Ovary (tissue), 9 donors: Measurements from ENCODE around the gene NIM1K. TPM values are rescaled to one million over a fixed set of nuclear protein-coding genes. Genes with fewer than 3 reads are reported as not detected.

Experiments
- DNase-seq, 5 donors: peaks; one replicate each; pipeline ENCODE4 v3.0.0-alpha.2; 2019 to 2020
- H3K27ac ChIP-seq, 2 donors: fragments of 200-600 bp; one replicate each; pipeline versions ENCODE4 v1.5.1 to v1.8.0; 2019 to 2022
- H3K27me3 ChIP-seq: fragments of 200-600 bp; one replicate; pipeline ENCODE4 v1.8.0; 2022
- H3K36me3 ChIP-seq: fragments of 200-600 bp; sonication (generic); one replicate; pipeline ENCODE4 v1.5.1; 2019
- H3K4me1 ChIP-seq: one replicate; pipeline ENCODE4 v1.8.1; 2013; ENCODE audit warnings: mild to moderate bottlenecking, moderate library complexity; ENCODE audit not compliant: insufficient read depth
- H3K4me3 ChIP-seq: fragments of 200-600 bp; sonication (generic); one replicate; pipeline ENCODE4 v1.5.1; 2017
- H3K9me3 ChIP-seq, 2 donors: fragments of 200-600 bp in 1 of 2; sonication (generic) in 1 of 2; one replicate each; pipeline versions ENCODE4 v1.5.1 to v1.8.1; 2013 to 2019; ENCODE audit warnings: mild to moderate bottlenecking in 1 of 2, moderate library complexity in 1 of 2
- CTCF ChIP-seq, 3 donors: fragments of 450-650 bp in 2 of 3; fragments of 200-600 bp in 1 of 3; IDR thresholded peaks; one replicate each; pipeline versions ENCODE4 v1.5.1 to v1.8.0; 2016 to 2022; ENCODE audit warnings: antibody characterized with exemption in 3 of 3, mild to moderate bottlenecking in 1 of 3
- EP300 ChIP-seq: sonication (generic); formaldehyde crosslinking; IDR thresholded peaks from one replicate; pipeline ENCODE4 v1.6.1; 2017; ENCODE audit warnings: antibody characterized with exemption
- POLR2A ChIP-seq: fragments of 450-650 bp; IDR thresholded peaks from one replicate; pipeline ENCODE4 v1.6.1; 2017; ENCODE audit warnings: antibody characterized with exemption, mild to moderate bottlenecking, moderate library complexity
- WGBS, 3 donors: extraction: QIAGEN DNeasy Blood & Tissue Kit in 1 of 3; methylation state at CpG; one replicate each; pipeline versions ENCODE4 v1.1.5 to v1.1.7; 2013 to 2017; 5-methylcytosine and 5-hydroxymethylcytosine counted together
- intact Hi-C, 4 donors: fragments of 100-400 bp; cut with DNase I; formaldehyde crosslinking; loops; one replicate each; pipeline versions ENCODE4 v1.11.0 to v1.15.1; 2022 to 2023
- polyA plus RNA-seq, 2 donors: library from polyadenylated mRNA; stranded (reverse); fragments of 200-250 nt in 1 of 2; fragments of 350-450 nt in 1 of 2; fragmentation: Illumina TruSeq in 1 of 2; extraction: RNeasy Lipid Tissue Mini Kit (QIAGEN cat#74804) in 1 of 2; gene quantifications; one replicate each; pipeline ENCODE4 v1.2.3, GENCODE V29; 2013 to 2014
- total RNA-seq, 7 donors: library from RNA; depleted of rRNA in 2 of 7; stranded (reverse); fragments of >200 nt in 2 of 7; fragmentation: NEBNext Ultra II Directional in 3 of 7; extraction: Animal tissue kit (Norgen Biotek cat#: 25700) in 3 of 7; gene quantifications; one replicate each; pipeline versions ENCODE4 v1.1.0 to v1.2.4, GENCODE V29; 2016 to 2023
- donor health status: DM: no; HTN: no; CAD: no; lungs with moderate emphysema.
- donor health status: DM: no; HTN: no; CAD: no.
- donor health status: Bipolar disorder and iron deficiency.
- donor health status: DM: yes; HTN: yes; CAD: no.
- donor health status: DM: no; HTN: no; CAD: no.
- donor health status: DM: yes; HTN: yes; CAD: no.

NIM1K gene
- total and polyA plus RNA-seq, 9 donors = 0.12 to 0.78 (median 0.35) TPM; not detected in 1

- H3K4me3 ChIP-seq = no peak overlapping the region
- intact Hi-C loops = no loop called here
- H3K27me3 ChIP-seq = no peaks in the 10 kb centered on the region
- 75 to 84% (median 77%) methylated on average over 15 of the region's 15 CpGs for WGBS, 3 donors
- TF ChIP-seq CTCF (IDR thresholded peaks at IDR 0.05) = no peak
- no peak for TF ChIP-seq EP300
- no peak for TF ChIP-seq POLR2A
- DNase-seq = no peak
- H3K27ac ChIP-seq = no peak overlapping the region
- no peaks in the 10 kb centered on the region for H3K36me3 ChIP-seq
- H3K4me1 ChIP-seq = no peaks in the 10 kb centered on the region
- H3K9me3 ChIP-seq = no peaks in the 10 kb centered on the region
Measured at GRCh38 chr5:43232943-43233833, 41.2 kb downstream of the NIM1K start.

DNA sequence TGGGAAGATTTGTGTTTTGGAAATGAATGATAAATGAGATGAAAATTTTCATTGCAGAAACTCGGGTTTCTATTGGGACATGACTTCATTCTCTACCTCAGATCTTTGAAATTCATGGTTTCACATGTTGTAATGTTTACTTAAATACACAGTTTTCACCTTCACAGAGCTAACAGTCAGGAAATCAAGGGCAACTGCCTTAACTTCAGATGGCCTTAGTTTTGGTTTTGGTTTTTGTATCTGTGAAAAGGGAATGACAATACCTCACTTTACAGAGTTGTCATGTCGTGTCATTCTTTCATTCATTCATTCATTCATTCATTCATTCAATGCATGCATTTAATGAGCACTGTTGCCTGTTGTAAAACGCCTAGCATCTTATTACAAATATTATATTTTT is 41.9 kb downstream of the NIM1K start:
- 58 to 71% (median 68%) methylated on average over 3 of the region's 3 CpGs for WGBS, 3 donors
- no peaks in the 10 kb centered on the region for H3K4me1 ChIP-seq
- intact Hi-C loops = no loop called here
- H3K36me3 ChIP-seq = no peaks in the 10 kb centered on the region
- DNase-seq = no peak
- TF ChIP-seq POLR2A (no peak), CTCF (IDR thresholded peaks at IDR 0.05) (no peak), EP300 (no peak)
- no peaks in the 10 kb centered on the region for H3K27me3 ChIP-seq
- H3K27ac ChIP-seq = no peak overlapping the region
- H3K4me3 ChIP-seq = no peak overlapping the region
- no peaks in the 10 kb centered on the region for H3K9me3 ChIP-seq

DNA sequence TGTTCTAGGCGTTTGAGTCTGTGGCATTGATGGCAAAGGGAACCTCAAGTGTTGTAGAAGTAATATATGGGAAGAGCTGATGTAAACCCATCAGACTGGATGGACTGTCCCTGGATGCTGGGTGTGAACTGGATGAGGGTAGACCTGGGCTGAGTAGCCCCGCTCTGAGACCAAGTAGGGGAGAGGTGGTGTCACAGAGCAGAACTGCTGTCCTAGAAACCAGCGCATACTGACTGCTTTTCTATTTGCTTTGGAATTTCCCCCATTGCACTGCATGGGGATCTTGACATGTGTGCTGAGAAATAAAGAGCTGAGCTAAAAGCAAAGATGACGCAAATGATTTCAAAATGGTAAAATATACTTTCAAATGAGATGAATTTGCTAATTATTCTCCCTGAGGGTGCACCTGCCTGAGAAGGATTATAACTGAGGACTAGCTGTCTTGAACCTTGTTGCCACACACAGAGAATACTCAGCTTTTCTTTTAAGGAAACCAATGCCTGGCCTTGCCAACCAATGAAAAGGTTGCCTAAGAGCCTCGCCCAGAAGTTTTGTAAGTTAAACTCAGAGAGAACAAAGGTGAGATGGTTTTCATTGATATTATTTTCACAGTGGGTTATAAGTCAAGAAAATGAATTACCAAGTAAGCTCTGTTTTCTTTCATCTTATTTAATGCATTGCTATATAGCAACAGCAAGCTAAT is 44.8 kb downstream of the NIM1K start:
- Histone ChIP-seq H3K9me3 (no peaks in the 10 kb centered on the region), H3K4me3 (no peak overlapping the region), H3K27ac (no peak overlapping the region), H3K4me1 (no peaks in the 10 kb centered on the region), H3K27me3 (no peaks in the 10 kb centered on the region), H3K36me3 (no peaks in the 10 kb centered on the region)
- WGBS, 3 donors = 75 to 85% (median 82%) methylated on average over 5 of the region's 5 CpGs
- no peak for TF ChIP-seq EP300
- TF ChIP-seq POLR2A = no peak
- TF ChIP-seq CTCF (IDR thresholded peaks at IDR 0.05) = no peak
- no peak for DNase-seq
- intact Hi-C loops = no loop called here

- TF ChIP-seq EP300 (no peak), CTCF (IDR thresholded peaks at IDR 0.05) (no peak), POLR2A (no peak)
- H3K36me3 ChIP-seq = no peaks in the 10 kb centered on the region
- H3K9me3 ChIP-seq = no peaks in the 10 kb centered on the region
- no peak overlapping the region for H3K27ac ChIP-seq
- H3K4me3 ChIP-seq = no peak overlapping the region
- intact Hi-C loops = no loop called here
- no peaks in the 10 kb centered on the region for H3K4me1 ChIP-seq
- H3K27me3 ChIP-seq = no peaks in the 10 kb centered on the region
- WGBS, 3 donors = 52 to 61% (median 57%) methylated on average over 1 of the region's 1 CpG
- no peak for DNase-seq
Measured at GRCh38 chr5:43242196-43242595, 50.2 kb downstream of the NIM1K start.
